Upper lobe of right lung (tissue), 1 donor: ENCODE measurements around the gene CIZ1. TPM values are rescaled to one million over a fixed set of nuclear protein-coding genes. Genes with fewer than 3 reads are reported as not detected.

Source experiments
- ATAC-seq: fragments of 200-7000 bp; cut with Tn5 transposase; one replicate; pipeline ENCODE4 v1.9.1; 2020; ENCODE audit warnings: mild to moderate bottlenecking, moderate library complexity
- DNase-seq: peaks from one replicate; pipeline ENCODE4 v3.0.0-alpha.2; 2020
- H3K27ac ChIP-seq: fragments of 200-600 bp; one replicate; pipeline ENCODE4 v1.8.0; 2022
- H3K27me3 ChIP-seq: fragments of 200-600 bp; one replicate; pipeline ENCODE4 v1.8.0; 2022; ENCODE audit warnings: mild to moderate bottlenecking
- H3K36me3 ChIP-seq: fragments of 200-600 bp; one replicate; pipeline ENCODE4 v1.8.0; 2022
- H3K4me1 ChIP-seq: fragments of 200-600 bp; one replicate; pipeline ENCODE4 v1.8.0; 2022
- H3K4me3 ChIP-seq: fragments of 200-600 bp; one replicate; pipeline ENCODE4 v1.8.0; 2022; ENCODE audit warnings: mild to moderate bottlenecking
- H3K9me3 ChIP-seq: fragments of 200-600 bp; one replicate; pipeline ENCODE4 v1.8.0; 2022
- CTCF ChIP-seq: fragments of 200-600 bp; IDR thresholded peaks from one replicate; pipeline ENCODE4 v1.8.0; 2022; ENCODE audit warnings: antibody characterized with exemption
- intact Hi-C: fragments of 100-400 bp; cut with DNase I; formaldehyde crosslinking; loops from one replicate; pipeline ENCODE4 v1.11.0; 2022
- total RNA-seq: library from RNA; stranded (reverse); fragmentation: NEBNext Ultra II Directional; extraction: Animal tissue kit (Norgen Biotek cat#: 25700); gene quantifications from one replicate; pipeline ENCODE4 v1.2.1, GENCODE V29; 2021
- donor health status: DM: no; HTN: yes; CAD: no; lungs with severe emphysema.

CIZ1 gene
- total RNA-seq, 1 donor from 2014 or later, result 107 TPM

GRCh38 chr9:128219831-128220230, 28.5 kb upstream of the CIZ1 start:
- H3K36me3 ChIP-seq, result no peaks in the 10 kb centered on the region
- DNase-seq, result peak; percentile 61
- H3K4me1 ChIP-seq, result peaks cover 13% of the 10 kb centered on the region
- H3K9me3 ChIP-seq, result no peaks in the 10 kb centered on the region
- no peak for TF ChIP-seq CTCF
- no peak for ATAC-seq
- no peak overlapping the region for H3K27ac ChIP-seq
- no peaks in the 10 kb centered on the region for H3K27me3 ChIP-seq
- no peak overlapping the region for H3K4me3 ChIP-seq
- intact Hi-C loops, result no loop called here

GRCh38 chr9:128218518-128219389, 27.4 kb upstream of the CIZ1 start:
- H3K27ac ChIP-seq, result no peak overlapping the region
- peak overlapping the region; percentile 44 for H3K4me3 ChIP-seq
- peaks cover 13% of the 10 kb centered on the region for H3K4me1 ChIP-seq
- intact Hi-C loops, result no loop called here
- H3K36me3 ChIP-seq, result no peaks in the 10 kb centered on the region
- DNase-seq (peak; percentile 98), ATAC-seq (peak; percentile 97)
- no peaks in the 10 kb centered on the region for H3K9me3 ChIP-seq
- no peaks in the 10 kb centered on the region for H3K27me3 ChIP-seq
- TF ChIP-seq CTCF, result no peak

GRCh38 chr9:128218172-128218517, 26.8 kb upstream of the CIZ1 start:
- Histone ChIP-seq H3K4me3 (peak overlapping the region; percentile 44), H3K36me3 (no peaks in the 10 kb centered on the region), H3K27me3 (no peaks in the 10 kb centered on the region), H3K27ac (no peak overlapping the region), H3K9me3 (no peaks in the 10 kb centered on the region), H3K4me1 (peaks cover 13% of the 10 kb centered on the region)
- DNase-seq (peak; percentile 63), ATAC-seq (no peak)
- intact Hi-C loops, result no loop called here
- no peak for TF ChIP-seq CTCF

GRCh38 chr9:128216781-128217553, 25.6 kb upstream of the CIZ1 start:
- DNase-seq, result peak; percentile 56
- H3K27ac ChIP-seq, result no peak overlapping the region
- ATAC-seq, result no peak
- H3K27me3 ChIP-seq, result no peaks in the 10 kb centered on the region
- H3K36me3 ChIP-seq, result no peaks in the 10 kb centered on the region
- H3K9me3 ChIP-seq, result no peaks in the 10 kb centered on the region
- H3K4me1 ChIP-seq, result peaks cover 13% of the 10 kb centered on the region
- intact Hi-C loops, result no loop called here
- no peak overlapping the region for H3K4me3 ChIP-seq
- no peak for TF ChIP-seq CTCF

- H3K9me3 ChIP-seq, result no peaks in the 10 kb centered on the region
- peaks cover 13% of the 10 kb centered on the region for H3K4me1 ChIP-seq
- no peaks in the 10 kb centered on the region for H3K27me3 ChIP-seq
- ATAC-seq (no peak), DNase-seq (peak; percentile 55)
- no peak overlapping the region for H3K4me3 ChIP-seq
- H3K27ac ChIP-seq, result no peak overlapping the region
- no peaks in the 10 kb centered on the region for H3K36me3 ChIP-seq
- no peak for TF ChIP-seq CTCF
- intact Hi-C loops, result no loop called here
These were observed 24.4 kb upstream of the CIZ1 start for GRCh38 chr9:128215491-128216409.
